Activated CD4-positive, alpha-beta T cell treated with anti-CD3 and anti-CD28 coated beads, Interleukin-2, amount 50 U/mL, for 24 hours (primary cell): Measurements from ENCODE around the gene CDK1.

Source experiments
- DNase-seq, 2 donors: peaks; one replicate each; pipeline ENCODE4 v3.0.0-alpha.2; 2020; ENCODE audit warnings: low read depth in 1 of 2, low spot score in 1 of 2

Gene CDK1

DNA sequence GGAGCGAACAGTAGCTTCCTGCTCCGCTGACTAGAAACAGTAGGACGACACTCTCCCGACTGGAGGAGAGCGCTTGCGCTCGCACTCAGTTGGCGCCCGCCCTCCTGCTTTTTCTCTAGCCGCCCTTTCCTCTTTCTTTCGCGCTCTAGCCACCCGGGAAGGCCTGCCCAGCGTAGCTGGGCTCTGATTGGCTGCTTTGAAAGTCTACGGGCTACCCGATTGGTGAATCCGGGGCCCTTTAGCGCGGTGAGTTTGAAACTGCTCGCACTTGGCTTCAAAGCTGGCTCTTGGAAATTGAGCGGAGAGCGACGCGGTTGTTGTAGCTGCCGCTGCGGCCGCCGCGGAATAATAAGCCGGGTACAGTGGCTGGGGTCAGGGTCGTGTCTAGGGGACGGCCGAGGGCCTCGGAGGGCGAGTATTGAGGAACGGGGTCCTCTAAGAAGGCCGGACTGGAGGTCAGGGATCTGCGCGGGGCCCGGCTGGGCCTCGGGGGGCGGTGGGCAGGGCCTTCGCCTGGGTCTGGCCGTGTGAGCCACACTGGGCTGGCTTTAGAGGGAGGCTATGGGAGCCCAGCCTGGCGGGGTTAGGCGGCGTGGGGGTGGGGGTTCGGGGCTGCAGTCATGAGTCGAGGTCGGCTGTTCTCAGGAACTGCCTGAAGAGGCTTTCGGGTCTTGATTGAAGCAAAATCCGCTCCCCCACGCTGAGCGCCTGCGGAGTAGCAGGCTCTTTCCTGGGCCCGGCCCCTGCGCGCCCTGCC lies at the start of gene CDK1:
CDK1 (plus strand) TSS at position 265 of the 757 bp plus-strand sequence. CDS start 1,688 bp downstream, outside the sequence.
- peak; percentile 85 to 93 for DNase-seq

DNA sequence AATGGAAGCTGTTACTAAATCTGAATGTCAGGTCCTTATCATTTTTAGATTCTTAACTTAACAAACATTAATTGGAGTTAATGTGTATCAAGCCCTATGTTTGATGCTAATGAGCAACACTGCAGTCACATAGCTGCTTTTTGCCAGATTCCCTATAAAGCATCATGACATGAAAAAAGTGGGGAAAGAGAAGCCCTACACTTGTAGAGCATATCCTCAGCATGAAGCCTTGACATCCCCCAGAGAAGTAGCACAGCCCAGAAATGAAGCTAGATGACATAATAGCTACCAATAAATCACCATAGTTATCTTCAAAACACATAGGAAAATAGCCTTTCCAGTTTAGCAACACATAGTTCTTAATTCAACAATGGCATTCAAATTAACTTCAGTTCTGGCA lies 49.2 kb upstream of the CDK1 start:
- no peak for DNase-seq

DNA sequence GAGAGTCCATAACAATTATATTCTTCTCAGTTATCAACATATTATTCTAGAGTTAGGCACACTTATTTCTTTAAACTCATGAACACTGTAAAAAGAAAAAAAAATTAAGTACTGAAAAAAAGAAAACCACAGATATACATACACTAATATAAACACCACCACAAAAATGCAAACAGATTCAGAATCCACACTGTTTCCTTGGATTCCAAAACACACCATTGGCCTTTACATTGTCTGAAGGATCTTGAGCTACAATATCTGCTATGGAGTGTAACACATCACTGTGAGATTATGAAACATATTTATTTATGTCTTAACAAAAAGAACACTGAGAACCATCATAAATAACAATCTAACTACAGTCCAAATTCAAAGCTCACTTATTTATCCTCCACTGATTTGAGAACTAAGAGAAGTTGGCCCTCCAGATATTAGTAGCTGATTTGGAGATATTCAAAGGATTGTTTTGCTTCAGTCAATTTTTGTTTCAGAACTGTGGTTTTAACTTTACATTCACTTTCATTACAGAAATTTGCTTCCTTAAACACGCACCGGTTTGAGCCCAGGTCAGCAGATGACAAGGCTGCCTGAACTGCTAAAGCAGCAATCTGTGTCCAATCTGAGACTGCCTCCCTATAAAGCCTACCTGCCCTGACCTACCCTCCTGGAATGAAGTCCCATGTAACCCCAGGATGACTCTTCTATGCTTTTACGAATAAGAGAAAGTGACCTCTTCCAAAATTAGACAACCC lies 47.0 kb upstream of the CDK1 start:
- no peak for DNase-seq

DNA sequence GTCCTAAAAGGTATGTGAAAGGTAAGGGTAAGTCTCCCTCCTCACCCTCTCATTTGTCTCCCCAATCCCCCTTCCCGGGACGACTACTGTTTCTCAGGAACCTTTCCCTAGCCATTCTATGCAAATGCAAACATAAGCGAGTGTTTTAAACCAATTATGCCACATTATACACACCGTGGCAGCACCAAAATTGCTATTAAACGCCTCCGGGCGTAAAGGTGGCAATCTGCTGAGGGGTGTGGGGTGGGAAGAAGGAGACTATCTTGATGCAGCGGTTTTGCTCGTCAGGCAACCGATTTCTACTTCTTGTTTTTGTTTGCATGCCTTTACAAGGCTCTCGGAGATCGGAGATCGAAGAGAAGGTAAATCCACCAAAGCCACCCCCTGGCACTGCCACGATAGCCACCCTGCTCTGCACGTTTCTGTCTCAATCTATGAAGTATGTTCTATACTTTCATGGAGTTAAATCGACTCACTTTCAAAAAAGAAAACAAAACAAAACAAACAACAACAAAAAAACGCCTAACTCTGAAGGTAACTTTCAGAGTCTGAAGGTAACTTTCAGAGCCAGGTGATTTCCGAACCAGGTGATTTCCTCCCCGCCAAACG lies 46.0 kb upstream of the CDK1 start:
- no peak for DNase-seq

DNA sequence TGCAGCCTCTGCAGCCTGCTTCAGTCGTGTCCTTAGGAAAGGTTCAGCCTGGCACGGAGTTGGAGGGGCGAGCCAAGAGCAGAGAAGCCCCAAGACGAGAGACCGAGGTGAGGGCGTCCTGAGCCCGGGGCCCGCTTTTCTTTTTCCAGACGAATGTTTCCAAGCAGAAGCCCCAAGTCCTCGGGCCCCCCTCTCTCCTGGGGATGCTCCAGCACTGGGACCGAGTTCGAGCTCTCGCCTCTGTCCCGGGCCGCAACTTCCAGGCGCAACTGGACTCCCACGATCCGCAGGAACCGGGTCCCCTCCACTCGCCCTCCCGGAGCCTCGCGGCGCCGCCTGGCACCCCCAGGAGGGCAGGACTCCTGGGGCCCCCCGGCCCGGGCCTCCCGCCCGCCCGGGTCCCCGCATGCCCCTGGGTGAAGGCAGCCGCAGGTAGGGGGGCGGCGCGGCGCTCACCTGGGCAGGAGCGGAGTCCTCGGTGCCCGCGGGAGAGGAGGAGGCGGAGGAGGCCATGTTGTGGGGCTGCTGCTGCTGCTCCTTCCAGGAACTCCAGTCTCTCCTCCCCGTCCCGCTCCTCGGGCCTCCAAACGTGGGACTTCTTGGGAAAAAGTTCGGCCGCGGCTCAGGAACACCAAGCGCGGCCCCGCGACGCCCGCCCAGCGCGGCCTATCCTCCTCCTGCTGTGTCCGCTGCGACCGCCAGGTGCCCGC lies 45.3 kb upstream of the CDK1 start:
- peak in 1 of 2 donors; percentile 14 for DNase-seq

DNA sequence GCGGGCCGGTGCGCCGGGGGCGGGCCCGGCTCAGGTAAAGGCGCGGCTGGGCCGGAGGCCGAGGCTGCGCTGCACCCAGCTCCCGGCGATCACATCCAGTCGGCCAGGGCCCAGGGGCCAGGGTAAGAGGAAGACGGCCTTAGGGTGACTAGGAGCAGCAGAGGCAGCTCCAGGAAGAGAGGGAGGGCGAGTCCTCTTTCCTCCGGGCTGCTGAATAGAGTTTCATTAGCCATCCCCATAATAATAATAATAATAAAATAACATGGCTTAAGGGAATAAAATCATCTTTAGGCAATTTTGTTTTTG lies 44.8 kb upstream of the CDK1 start:
- DNase-seq, result no peak

DNA sequence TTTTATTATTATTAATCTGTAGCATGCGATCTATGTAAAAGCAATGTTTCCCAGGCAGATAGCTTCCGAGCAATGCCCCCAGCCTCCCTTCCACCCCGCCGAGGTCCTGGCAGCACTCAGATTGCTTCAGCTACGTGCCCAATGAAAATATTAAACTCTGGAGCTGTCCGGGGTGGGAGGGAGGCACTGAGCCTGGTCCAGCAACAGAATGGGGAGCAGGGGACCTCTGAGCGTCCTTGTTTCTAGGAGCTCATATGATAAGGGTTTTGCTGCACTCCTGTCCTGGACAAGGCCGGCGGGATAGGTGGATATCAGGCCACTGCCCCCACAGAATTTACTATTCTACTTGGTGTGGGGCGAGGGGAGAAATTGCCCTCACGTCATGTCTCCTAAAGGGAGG lies 44.5 kb upstream of the CDK1 start:
- no peak for DNase-seq

DNA sequence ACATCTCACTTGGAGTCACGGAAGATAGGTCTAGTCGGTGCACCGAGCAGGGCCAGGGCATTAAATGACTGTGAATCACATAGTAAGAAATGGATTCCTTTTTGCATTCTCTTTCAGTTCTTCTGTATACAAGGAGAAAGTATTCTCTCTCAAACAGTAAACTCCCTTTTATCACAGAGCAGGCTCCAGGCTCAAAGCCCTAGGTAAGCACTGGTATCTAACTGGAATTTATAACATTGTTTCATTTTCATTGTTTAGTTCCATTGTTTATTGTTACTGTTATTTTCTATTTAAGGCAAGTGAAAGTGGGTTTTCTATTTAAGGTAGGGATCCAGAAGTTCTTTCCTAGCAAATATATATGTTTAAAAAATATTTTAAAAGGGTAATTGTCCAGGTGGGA lies 44.1 kb upstream of the CDK1 start:
- DNase-seq, result no peak

DNA sequence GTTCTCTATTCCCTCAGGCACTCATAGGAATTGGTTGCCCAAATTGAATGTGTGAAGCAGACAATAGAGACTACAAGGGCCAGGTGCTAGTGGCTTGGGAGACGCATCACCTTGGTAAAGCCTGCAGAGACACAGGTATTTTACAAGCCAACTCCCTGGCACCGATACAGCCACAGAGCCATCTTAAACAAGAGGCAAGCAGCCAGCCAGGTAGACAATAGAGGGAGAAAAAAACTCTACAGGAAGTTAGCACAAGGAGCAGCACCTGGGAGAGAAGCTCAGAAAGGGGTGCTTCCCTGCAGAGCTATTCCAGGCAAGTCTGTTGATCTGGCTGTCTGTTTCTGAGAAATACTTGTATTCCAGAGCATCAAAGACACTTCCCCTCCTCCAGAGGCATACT lies 43.0 kb upstream of the CDK1 start:
- DNase-seq, result no peak

DNA sequence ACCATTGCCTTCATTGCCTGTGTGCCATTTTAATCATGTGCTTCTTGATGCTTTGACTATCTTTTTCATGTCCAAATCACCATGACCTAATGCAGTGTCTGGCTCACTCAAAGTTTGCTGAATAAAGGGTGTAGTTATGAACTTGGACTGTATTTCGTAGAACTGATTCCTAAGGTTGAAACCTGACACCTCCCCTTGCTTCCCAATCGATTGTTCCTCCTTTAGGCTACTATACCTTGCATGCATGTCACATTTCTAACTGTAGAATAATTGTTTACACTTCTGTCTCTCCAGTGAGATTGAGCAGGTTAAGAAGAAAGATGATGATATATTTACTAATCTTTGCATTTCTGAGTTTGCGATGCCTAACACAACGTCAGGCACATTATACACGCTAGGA lies 41.0 kb upstream of the CDK1 start:
- DNase-seq, result no peak

DNA sequence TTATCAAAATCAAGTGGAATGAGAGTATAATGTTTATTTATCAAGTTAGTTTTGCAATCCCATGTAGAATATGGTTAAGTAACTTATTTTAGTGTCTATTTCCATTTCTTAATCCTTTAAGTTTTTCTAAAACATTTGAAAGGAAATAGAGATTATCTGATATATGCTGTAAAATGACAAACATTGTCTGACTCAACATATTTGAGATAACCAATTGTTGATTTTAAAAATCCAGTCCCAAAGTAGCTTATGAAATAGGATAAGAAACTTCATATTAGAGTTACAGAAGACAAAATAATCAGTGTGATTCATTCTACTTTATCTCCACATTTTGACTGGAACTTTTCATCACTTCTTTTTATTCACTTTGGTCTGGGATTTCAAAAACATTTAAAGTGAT lies 38.7 kb upstream of the CDK1 start:
- DNase-seq, result no peak

DNA sequence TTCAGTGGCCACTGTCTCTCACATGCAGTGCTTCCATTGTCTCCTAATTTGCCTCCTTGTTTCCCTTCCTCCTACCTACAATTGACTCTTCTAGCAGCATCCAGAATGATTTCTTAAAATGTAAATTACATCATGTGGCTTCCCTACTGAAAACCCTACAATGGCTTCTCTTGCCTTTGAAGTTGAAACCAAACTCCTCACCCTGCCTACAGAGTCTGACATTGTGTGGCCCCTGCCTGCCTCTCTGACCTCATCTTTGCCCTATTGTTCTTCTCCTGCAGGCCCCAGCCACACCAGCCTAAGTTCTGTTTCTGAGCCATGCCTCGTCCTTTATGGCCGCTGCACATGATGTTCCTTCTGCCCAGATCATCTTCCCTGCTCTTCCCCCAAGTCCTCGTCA lies 35.8 kb upstream of the CDK1 start:
- DNase-seq, result no peak

DNA sequence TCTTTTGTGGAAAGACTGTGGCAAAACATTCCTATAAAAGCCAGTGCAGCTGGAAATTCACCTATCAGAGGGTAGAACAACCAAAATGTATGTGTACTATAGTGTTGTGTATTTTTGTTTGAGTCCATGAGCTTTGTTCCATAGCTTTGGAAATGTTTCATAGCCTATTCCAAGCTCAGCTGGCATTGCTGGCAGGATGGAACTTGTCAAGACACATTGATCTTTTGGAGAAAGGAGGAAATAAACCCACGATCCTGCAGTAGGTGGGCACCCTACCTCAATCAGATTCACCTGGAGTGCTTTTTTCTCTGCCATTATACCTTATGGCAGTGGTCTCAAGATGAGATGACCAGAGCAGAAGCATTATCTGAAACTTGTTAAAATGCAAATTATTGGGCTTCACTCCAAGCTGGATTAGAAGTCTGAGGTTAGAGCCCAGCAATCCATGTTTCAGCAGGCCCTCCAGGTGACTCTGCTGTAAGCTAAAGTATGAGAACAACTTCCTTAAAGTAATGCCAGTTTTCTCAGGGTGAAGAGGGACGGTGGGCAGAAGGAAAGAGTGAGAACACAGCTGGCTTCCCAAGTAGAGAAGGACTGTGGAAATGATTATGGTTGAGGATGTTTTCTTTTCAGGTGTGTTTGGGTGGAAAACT lies 30.3 kb upstream of the CDK1 start:
- no peak for DNase-seq

DNA sequence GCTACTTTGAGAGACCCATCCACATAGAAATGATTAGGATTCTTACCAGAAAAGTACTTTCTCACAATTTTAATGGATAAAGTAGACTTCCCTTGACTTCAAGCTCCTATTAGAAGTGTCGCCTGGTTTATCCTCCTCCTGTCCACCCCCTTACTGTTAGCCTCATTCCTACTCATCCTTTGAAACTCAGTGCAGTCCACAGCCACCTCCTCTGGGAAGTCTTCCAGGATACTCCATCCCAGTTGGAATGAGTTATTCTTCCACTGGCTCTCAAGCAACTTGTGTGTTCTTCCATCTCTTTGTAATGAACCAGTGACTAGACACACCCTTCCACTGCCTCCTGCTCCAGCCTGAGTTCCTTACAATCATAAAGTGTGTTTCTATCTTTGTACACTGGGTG lies 25.1 kb upstream of the CDK1 start:
- DNase-seq, result no peak

DNA sequence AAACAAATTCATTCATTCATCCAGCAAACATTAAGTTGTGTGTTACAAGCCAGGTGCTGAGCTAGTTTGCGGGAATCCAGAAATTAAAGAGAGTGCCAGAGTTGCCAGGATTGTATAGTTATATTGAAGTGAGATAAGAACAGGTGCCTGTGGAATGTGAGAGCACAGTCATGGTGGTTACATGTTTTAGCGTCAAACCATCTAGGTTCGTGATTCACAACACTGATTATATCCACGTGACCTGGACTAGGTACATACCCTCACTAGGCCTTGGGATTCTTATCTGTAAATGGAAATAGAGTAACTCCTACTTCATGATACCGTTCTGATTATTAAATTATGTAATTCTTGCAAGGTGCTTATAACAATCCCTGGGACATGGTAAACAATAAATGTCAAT lies 24.5 kb upstream of the CDK1 start:
- DNase-seq, result no peak

DNA sequence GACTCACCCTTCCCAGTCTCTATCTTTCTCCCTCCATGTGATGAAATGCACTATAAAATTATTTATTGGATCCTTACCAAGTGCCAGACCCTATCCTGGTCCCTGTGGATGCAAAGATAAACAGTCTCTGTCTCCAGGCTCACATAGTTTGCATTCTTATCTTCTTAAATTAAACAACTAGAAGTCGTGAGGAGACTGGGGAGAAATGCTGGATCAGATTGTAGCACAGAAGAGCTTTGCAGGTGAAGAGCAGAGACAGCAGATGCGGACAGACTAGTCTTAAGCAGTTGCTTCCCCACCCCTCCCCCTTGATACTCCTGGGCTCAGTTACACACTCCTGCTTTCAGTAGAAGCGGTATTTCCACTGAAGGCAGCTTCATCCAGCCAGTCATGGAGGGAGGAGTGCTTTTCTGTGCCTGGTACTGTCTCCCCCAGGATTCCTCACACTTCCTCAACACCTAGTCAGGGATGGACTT lies 20.8 kb upstream of the CDK1 start:
- no peak for DNase-seq

DNA sequence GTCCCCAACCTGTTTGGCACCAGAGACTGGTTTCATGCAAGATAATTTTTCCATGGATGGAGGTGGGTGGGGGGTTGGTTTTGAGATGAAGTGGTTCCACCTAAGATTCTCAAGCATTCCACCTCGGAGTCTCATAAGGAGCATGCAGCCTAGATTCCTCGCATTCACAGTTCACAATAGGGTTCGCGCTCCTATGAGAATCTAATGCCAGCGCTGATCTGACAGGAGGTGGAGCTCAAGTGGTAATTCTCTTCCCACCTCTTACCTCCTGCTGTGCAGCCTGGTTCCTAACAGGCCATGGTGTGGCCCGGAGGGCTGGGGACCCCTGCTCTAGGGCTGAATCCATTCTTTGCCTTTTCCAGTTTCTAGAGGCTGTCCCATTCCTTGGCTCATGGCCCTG lies 19.1 kb upstream of the CDK1 start:
- no peak for DNase-seq

DNA sequence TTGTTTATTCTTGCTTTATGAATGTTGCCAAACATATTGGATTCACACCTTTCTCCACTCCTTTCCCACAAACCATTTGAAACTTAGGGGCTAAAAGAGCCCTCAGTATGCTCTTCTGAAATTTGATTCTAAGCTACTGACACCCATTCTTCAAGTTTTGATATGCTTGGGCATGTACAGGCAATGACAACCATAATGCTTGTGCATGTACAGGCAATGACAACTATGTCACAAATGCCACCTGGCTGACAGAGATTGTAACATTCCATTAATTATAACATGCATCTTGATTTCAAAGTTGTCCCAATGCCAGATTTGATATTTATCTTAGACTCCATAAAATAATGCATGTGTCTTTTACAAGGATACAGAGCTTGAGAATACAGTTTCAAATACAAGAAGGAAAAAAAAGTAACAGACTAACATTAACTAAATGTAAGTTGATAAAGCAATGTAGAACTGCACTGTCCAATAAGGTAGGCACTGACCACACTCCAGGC lies 17.5 kb upstream of the CDK1 start:
- no peak for DNase-seq

DNA sequence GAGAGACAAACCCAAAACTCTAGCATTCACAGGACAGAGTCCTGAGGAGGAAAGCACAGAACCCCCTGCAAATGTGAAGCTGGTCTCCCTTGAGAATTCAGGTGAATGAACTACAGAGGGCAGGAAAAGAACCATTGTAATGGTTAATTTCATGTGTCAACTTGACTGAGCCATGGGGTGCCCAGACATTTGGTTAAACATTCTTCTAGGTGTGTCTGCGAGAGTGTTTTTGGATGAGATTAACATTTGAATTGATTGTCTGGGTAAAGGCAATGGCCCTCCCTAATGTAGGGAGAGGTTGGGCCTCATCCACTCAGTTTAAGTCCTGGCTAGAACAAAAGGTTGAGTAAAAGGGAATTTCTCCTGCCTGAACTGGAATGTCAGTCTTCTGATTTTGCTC lies 15.7 kb upstream of the CDK1 start:
- no peak for DNase-seq

DNA sequence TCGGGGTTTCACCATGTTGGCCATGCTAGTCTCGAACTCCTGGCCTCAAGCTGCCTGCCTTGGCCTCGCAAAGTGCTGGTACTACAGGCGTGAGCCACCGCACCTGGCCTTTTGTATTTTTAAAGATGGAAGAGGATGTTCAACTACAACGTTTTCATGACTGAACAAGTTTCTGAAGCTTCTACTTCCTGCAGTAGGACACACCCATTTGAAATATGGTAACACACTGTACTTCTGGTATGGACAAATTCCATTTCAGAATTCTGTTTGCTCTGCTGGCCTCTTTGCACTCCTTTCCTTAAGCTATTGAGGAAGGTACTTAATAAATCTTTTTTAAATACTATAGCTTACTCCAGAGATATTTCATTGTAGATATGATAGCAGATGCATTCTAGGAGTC lies 10.9 kb upstream of the CDK1 start:
- DNase-seq, result no peak

DNA sequence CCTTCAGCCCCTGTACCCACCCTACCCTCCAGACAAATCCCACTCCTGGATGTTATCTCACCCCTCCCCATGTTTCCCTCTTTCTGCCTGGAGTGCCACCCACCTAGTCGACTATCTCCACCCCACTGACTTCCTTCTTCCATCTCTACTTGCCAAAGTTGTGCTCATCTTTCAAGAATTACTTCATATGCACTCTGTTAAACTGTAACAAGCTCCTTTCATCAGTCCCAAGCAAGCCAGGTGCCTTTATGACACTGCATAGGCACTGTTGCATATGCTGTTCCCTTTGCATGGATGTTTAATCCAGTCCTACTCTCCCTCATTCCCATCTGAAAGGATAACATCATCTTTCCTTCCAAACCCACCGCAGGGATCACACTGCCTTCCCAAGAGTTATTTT lies 8.9 kb upstream of the CDK1 start:
- DNase-seq, result no peak
